RPMI7951 (cell line): ENCODE data around the gene LRIT1. TPM values are rescaled to one million over a fixed set of nuclear protein-coding genes. Genes with fewer than 3 reads are reported as not detected.

ENCODE experiments used
- DNase-seq: peaks from one replicate; pipeline ENCODE4 v3.0.0-alpha.2; 2012; ENCODE audit warnings: low read depth
- total RNA-seq: library from RNA; depleted of rRNA; stranded (reverse); fragments of >200 nt; shearing (Covaris generic); gene quantifications from 2 replicates; pipeline ENCODE4 v1.2.3, GENCODE V29; 2014

The LRIT1 gene
- total RNA-seq, 1 experiment from 2014 or later = not detected

DNA sequence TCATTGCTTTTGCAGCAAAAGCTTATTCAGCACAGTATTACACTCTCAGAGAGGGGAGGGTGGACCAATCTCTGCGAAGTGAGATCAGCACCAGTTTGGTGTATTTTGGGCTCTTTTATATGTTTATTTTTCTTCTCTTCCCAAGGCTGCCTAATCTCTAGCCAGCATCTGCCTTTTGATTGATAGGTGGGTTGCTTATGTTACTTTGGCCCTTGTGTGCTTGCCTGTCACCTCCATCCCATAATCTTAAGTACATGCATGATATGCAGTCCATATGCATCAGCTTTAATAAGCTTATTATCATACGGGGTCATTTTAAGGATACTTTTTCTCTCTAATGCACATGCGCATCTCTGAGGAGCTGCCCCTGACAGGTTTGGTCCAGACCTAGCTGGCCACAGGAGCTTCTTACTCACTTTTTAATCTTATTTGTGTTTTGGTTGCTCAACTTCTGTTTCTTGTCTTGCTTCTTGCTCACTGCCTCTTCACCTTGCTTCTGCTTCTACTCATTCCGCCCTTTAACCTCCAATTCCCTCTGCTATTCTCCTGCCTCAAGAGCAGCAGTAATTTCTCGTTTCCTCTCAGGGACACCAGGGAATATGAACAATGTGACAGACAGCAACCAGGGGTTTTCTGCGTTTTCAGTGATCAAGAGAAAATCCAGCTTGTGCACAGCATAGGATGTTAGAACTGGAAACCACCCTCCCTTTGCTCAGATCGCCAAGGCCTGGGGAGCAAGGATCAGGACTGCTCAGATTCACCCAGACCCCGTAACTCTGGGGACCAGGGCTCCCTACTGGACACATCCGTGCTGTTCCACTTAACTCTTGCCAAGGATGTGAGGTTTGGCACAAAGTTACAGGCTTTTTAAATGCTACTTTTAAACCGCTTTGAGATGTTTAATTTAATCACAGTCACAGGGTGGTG lies 13.5 kb upstream of the LRIT1 start:
- no peak for DNase-seq

GRCh38 chr10:84248794-84249193 lies 7.4 kb upstream of the LRIT1 start:
- DNase-seq = no peak

- no peak for DNase-seq
Measured at GRCh38 chr10:84247496-84247895, 6.2 kb upstream of the LRIT1 start.

GRCh38 chr10:84244651-84245270 lies 3.4 kb upstream of the LRIT1 start, which contains the start of gene RGR:
RGR (plus strand) TSS chr10:84245053; CDS start chr10:84245091, 38 bp downstream.
- DNase-seq = peak; percentile 53

GRCh38 chr10:84243759-84244158 lies 2.4 kb upstream of the LRIT1 start:
- DNase-seq = no peak

DNA sequence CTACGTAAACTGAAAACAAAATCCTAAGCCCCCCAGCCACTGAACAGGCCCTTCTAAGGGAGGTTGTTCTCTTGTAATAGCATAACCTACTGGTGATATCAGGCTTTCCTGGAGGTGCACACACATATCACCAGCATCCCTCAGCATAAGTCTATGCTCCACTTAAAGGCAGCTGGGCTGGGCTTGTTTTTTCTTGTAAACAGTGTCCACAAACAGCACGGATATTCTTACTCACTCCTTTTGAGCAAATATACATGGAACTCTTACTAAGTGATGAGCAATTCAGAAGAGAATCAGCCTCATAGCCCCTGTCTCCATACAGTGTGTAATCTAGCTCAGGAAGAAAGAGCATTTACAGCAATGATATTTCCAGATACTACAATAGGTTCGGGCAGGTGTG lies 2.4 kb downstream of the LRIT1 start:
- no peak for DNase-seq

GRCh38 chr10:84237199-84238051 lies 3.9 kb downstream of the LRIT1 start:
- DNase-seq = no peak

DNA sequence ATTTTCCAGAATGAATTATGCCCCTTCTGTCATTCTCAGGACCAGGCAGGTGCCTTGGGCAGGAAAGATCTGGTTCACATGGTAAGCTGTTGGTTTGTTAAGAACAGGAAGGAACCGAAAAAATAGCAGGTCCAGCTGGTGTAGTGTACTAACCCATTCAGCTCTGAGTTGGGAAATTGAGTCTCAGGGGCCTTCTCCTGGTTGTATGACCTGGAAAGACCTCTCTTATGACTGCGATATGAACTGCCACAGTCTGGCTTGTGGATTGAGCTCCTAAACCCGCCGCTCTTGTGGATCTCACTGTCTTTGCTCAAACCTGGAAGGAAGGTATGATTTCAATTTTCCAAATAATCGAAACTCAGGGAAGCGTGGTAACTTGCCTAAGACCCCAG lies 4.5 kb downstream of the LRIT1 start:
- DNase-seq = no peak

DNA sequence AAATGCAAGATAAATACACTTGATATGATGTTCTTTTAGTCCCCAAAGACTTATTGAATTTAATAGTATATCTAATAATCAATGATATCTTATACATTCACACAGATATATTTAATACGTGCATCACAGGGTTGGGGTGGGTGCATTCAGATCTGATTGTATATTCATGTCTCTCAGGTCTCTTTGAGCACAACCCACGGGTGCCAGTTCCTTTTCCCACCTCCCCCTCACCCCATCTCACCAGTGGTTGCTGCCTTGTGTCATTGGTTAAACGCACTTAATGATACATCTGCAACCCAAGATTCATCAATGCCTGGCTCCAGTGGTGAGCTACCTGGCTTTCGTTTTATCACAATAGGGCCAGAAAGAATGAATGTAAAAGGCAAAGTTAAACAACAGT lies 6.2 kb downstream of the LRIT1 start:
- no peak for DNase-seq

DNA sequence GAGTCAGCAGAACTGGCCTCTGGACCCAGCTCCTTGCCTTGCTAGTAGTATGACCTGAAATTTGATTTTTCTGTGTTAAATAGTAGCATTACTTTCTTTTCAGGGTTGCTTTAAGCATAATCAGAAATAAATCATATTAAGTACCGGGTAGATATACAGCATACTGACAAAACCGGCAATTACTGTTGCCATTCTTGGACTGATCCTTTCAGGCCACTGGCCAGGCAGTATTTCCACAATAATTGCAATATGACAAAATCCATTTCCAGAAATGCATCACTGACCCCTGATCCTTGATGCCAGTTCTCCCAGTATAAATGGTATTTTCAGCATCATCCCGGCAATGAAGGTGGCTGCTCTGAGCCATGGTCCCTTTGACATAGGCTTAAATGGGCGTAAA lies 6.9 kb downstream of the LRIT1 start:
- DNase-seq = no peak

- no peak for DNase-seq
Measured at GRCh38 chr10:84233940-84234339, 7.4 kb downstream of the LRIT1 start.

DNA sequence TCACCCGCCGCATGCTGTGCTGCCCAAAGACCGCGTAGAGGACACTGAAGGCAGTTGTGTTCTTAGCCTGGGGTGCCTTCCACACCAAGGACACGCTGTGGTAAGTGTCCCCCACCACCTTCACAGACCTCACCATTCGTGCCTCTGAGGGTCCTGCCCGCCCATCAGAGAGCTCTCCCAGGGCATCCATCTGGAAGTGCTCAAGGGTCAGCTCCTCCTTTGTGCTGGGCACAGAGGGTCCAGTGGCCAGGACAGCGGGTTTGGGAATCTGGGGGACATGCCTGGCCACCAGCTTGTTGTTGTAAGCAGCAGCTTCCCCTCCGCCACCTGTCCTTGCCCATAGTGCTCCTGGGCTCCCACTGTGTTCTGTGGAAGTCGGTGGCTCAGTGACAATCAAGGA lies 9.0 kb downstream of the LRIT1 start:
- no peak for DNase-seq

DNA sequence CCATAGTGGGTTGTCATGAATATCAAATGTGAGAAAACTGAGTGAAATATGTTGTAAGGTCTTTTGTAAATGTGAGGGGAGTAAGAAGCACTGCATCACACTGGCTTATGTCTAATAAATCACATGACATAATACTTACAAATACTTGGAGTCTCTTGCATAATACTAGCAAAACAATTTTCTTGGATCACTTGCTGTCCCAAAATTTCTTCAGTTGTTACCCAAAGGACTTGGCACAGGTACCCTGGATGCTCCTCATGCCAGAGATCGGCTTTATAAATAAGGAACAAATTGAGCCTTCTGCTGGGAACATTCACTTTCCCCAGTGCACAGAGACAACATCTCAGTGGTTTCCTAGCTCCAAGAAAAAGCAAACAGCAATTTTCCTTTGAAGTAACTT lies 11.0 kb downstream of the LRIT1 start:
- DNase-seq = no peak

- no peak for DNase-seq
Measured at GRCh38 chr10:84227810-84228209, 13.5 kb downstream of the LRIT1 start.

DNA sequence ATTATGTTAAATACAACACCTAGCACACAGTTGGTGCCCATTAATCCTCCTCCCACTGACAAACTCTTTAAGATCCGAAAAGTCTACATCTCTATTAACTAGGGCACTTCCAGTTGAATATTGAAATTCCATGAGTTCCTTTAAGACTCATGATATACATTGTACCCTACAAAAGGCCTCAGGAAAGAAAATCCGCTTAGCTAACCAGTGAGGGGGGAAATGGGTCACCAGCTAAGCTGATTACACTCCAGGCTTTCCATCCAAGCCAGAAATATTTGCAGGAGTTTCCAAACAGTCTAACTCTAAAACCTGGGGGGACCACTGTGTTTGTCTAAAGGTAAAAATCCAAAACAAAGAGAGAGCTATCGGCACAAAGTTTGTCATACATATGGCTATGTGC lies 14.7 kb downstream of the LRIT1 start:
- DNase-seq = no peak

DNA sequence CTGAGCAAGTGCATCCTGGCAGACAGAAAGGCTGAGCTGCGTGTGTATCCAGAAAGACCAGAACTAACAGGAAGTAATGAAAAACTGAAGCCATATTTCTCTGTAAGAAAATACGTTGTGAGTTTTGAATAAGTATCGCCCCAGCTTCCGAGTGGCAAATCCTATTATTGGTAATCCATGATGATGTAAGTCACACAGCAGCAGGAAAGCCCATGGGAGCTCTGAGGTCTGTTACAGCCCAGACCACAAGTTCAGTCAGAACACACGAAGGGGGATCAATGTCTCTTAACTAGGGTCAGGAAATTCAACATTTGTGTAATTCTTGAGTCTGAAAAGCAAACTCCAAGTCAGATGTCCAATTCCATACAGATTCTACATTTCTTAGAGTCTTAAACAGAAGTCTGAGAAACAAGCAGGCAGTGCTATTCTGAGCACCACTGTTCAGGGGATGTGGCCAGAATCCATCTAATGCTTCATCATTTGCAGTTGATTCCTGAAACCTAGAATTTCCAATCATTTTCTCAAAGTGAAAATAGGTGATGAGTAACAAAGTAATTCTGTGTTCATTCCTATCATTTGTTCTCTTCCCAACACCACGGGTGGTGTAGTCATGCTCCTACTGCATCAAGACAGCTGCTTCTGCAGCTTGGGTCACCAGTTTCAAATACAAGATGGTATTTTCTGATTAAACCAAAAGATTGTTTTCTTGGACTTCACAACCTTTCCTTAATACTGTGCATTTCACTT lies 15.7 kb downstream of the LRIT1 start, which contains the start of gene LRIT2:
LRIT2 (minus strand) TSS at position 118 of the 747 bp plus-strand sequence; CDS start at position 94, 24 bp downstream.
- no peak for DNase-seq

- DNase-seq = peak; percentile 2
Measured at GRCh38 chr10:84224411-84225028, 16.8 kb downstream of the LRIT1 start.

DNA sequence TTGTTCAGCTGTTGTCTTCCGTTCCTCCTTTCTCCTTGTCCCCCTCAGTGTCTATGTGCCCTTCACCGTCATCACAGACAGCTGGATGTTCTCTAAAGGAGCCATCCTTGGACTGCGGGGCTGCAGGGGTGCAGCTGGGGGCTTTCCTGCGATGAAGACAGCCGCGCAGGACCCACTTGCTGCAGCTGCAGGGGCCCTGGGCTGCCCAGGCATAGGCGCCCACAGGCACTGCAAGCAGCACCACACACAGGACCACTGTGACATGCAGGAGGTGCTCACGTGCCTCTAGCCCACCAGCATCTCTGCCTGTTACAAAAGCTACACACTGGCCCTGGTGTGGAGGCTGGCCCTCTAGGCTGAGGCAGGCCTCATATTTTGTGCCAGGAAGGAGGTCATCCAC lies 19.4 kb downstream of the LRIT1 start:
- no peak for DNase-seq

GRCh38 chr10:84217746-84218145 lies 23.6 kb downstream of the LRIT1 start:
- no peak for DNase-seq

DNA sequence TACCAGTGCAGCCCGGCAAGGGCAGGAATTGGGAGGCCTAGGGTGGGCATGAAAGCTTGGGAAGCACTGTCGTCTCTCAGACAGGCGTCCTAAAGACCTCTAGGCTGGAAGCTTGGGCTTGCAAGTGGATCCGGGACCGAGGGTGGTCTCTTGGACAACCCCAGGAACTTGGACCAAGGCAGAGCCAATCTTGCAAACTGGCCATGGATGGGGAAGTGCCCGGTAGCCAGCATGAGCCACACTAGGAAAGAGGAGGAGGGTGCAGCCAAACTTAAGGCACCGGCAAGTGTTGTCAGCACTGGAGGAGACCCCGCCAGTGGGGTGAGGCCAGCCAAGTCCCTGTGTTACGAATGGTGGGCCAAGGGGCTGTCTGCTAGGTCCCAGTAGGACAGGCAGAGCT lies 24.5 kb downstream of the LRIT1 start:
- no peak for DNase-seq
